Activated naive CD4-positive, alpha-beta T cell treated with anti-CD3 and anti-CD28 coated beads, Interleukin-2, amount 10 ng/mL, durations not matched to agents 7 days and 5 days (primary cell): ENCODE measurements around the gene GAS2L2.
"Not testable (repeated sequence)": the region's sequence is repeated elsewhere in the genome, so short reads cannot be mapped to it uniquely, and the experiment has no call there.

ENCODE experiments used
- CTCF ChIA-PET: fragments of 350-600 bp; sonication (Branson Sonifier 250); formaldehyde crosslinking; loops from one replicate; lab custom pipeline; 2021; ENCODE audit warnings: antibody characterized with exemption; lab: Charles Lee
- DNase-seq: peaks from one replicate; pipeline ENCODE4 v3.0.0-alpha.2; 2020
- H3K27ac Mint-ChIP-seq: one replicate; pipeline ENCODE4 v1.8.0; 2021; ENCODE audit warnings: mild to moderate bottlenecking, moderate library complexity, mixed read lengths
- H3K27me3 Mint-ChIP-seq: one replicate; pipeline ENCODE4 v1.8.0; 2021; ENCODE audit warnings: mild to moderate bottlenecking, mixed read lengths
- H3K36me3 Mint-ChIP-seq: one replicate; pipeline ENCODE4 v1.8.0; 2021; ENCODE audit warnings: mixed read lengths
- H3K4me1 Mint-ChIP-seq: one replicate; pipeline ENCODE4 v1.8.0; 2021; ENCODE audit warnings: mixed read lengths
- H3K4me3 Mint-ChIP-seq: one replicate; pipeline ENCODE4 v1.8.0; 2021; ENCODE audit warnings: mild to moderate bottlenecking, moderate library complexity, mixed read lengths
- H3K9me3 Mint-ChIP-seq: one replicate; pipeline ENCODE4 v1.8.0; 2021; ENCODE audit warnings: mixed read lengths

Gene GAS2L2

DNA sequence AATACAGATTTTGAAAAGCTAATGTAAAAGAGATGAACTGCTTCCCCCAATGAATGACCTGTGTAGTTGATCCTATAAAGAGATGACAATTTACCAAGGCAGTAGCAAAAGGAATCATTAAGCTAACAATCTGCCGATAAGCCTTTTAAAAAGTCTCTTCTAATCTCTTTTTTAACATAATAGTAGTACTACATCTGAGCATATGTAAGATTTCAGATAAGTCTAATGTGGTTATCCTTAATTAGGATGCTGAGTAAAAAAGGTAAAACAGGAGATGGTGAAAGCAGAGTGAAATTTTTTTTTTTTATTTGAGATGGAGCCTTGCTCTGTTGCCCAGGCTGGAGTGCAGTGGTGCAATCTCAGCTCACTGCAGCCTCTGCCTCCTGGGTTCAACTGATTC, 47.8 kb downstream of the GAS2L2 start:
- peaks cover 18% of the 10 kb centered on the region for H3K36me3 Mint-ChIP-seq
- H3K27me3 Mint-ChIP-seq, result no peaks in the 10 kb centered on the region
- H3K9me3 Mint-ChIP-seq, result no peaks in the 10 kb centered on the region
- no peak for DNase-seq
- H3K4me1 Mint-ChIP-seq, result peaks cover 15% of the 10 kb centered on the region
- CTCF ChIA-PET, result interaction anchor here (2.6 kb wide), 1 partner anchor 59 kb away, joined by 8 read pairs; no protein-coding TSS in a partner anchor
- no peak overlapping the region for H3K4me3 Mint-ChIP-seq
- H3K27ac Mint-ChIP-seq, result no peak overlapping the region

DNA sequence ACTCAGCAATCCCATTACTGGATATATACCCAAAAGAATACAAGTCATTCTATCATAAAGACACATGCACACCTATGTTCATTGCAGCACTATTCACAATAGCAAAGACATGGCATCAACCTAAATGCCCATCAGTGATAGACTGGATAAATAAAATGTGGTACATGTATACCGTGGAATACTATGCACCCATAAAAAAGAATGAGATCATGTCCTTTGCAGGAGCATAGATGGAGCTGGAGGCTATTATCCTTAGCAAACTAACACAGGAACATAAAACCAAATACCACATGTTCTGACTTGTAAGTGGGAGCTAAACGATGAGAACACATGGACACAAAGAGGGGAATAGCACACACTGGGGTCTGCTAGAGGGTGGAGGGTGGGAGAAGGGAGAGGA, 49.7 kb downstream of the GAS2L2 start:
- not testable (repeated sequence) for DNase-seq, H3K4me1 Mint-ChIP-seq, H3K9me3 Mint-ChIP-seq, H3K4me3 Mint-ChIP-seq, H3K27ac Mint-ChIP-seq, H3K27me3 Mint-ChIP-seq
- CTCF ChIA-PET, result interaction anchor here (2.6 kb wide), 1 partner anchor 61 kb away, joined by 8 read pairs; no protein-coding TSS in a partner anchor
- peaks cover 17% of the 10 kb centered on the region for H3K36me3 Mint-ChIP-seq

DNA sequence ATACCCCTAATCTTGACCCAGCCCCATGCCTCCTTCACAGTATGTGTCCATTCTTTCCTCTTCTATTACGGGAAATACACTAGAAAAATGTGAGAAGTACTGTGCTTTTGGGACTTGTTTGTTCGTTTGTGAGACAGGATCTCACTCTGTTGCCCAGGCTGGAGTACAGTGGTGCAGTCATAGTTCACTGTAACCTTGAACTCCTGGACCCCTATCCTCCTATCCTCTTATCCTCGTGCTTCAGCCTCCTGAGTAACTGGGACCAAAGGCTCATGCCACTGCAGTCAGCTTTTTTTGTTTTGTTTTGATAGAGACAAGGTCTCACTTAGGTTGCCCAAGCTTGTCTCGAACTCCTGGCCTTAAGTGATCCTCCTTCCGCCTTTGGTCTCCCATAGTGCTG, 51.5 kb downstream of the GAS2L2 start:
- peaks cover 4% of the 10 kb centered on the region for H3K4me1 Mint-ChIP-seq
- no peaks in the 10 kb centered on the region for H3K27me3 Mint-ChIP-seq
- no peaks in the 10 kb centered on the region for H3K9me3 Mint-ChIP-seq
- CTCF ChIA-PET, result no interaction called here
- H3K4me3 Mint-ChIP-seq, result no peak overlapping the region
- DNase-seq, result no peak
- H3K36me3 Mint-ChIP-seq, result peaks cover 21% of the 10 kb centered on the region
- H3K27ac Mint-ChIP-seq, result no peak overlapping the region

DNA sequence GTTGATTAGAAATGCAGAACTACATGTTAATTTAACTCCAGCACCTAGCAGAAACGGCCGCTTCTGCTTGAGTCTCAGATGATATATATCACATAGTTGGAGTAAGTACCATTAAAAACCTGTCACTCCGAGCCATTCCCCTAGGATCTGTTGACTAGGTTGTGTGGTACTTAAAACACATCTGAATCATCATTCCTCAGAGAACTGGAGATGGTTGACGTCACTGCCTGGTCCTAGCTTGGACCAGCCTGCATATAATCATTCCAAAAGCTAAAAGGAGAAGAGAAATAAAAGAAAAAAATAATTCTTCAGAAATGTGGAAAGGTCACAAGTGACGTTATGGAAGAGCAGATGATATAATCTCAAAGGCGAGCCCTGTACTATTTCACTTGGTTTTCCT, 52.9 kb downstream of the GAS2L2 start:
- DNase-seq, result no peak
- no peak overlapping the region for H3K27ac Mint-ChIP-seq
- no peaks in the 10 kb centered on the region for H3K27me3 Mint-ChIP-seq
- H3K36me3 Mint-ChIP-seq, result peaks cover 24% of the 10 kb centered on the region
- no peak overlapping the region for H3K4me3 Mint-ChIP-seq
- no peaks in the 10 kb centered on the region for H3K9me3 Mint-ChIP-seq
- H3K4me1 Mint-ChIP-seq, result peaks cover 3% of the 10 kb centered on the region
- CTCF ChIA-PET, result no interaction called here

DNA sequence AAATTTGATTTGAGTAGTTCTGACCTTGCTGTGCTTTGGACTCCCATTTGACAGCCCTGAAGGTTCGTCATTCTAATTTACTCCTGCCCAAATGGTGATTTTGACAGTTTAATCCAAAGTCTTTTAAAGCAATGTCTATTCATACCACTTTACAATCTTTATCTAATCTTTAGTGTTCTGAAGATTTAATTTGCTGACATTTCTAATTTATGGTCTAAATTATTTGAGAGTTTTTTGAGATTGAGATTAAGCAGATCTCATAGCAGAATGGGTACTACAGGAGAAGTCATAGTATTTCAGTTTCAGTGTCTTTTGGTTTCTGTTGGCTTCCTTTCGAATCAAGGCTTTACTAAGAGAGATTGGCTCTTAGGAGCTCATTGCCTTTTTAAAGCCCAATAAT, 54.2 kb downstream of the GAS2L2 start:
- CTCF ChIA-PET, result no interaction called here
- Mint-ChIP-seq H3K36me3 (peaks cover 31% of the 10 kb centered on the region), H3K27ac (no peak overlapping the region), H3K4me3 (no peak overlapping the region), H3K27me3 (no peaks in the 10 kb centered on the region), H3K9me3 (no peaks in the 10 kb centered on the region), H3K4me1 (no peaks in the 10 kb centered on the region)
- no peak for DNase-seq

DNA sequence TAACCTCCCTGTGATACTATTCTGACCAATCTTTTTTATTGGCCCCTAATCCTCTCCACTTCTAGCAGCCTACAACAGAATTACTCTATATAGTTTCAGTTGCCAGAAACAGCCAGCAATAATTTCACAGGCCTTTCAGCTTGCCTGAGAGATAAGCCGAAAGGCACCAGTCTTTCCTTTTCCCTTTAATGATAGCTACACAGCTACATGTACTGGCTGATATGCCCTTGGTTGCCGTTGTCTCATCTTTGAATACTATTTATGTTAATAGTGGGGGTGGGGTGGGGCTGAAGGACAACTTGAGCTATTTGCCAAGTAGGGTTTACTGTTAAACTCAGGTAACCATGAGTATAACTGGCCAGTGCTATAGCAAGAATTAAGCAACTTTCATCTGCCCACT, 57.4 kb downstream of the GAS2L2 start:
- CTCF ChIA-PET, result interaction anchor here (0.6 to 0.8 kb wide), 3 partner anchors 33 to 109 kb away, joined by 3 to 4 read pairs (median 3); no protein-coding TSS in a partner anchor
- Mint-ChIP-seq H3K36me3 (peaks cover 31% of the 10 kb centered on the region), H3K9me3 (no peaks in the 10 kb centered on the region), H3K4me1 (no peaks in the 10 kb centered on the region), H3K4me3 (no peak overlapping the region), H3K27me3 (no peaks in the 10 kb centered on the region), H3K27ac (no peak overlapping the region)
- DNase-seq, result no peak

DNA sequence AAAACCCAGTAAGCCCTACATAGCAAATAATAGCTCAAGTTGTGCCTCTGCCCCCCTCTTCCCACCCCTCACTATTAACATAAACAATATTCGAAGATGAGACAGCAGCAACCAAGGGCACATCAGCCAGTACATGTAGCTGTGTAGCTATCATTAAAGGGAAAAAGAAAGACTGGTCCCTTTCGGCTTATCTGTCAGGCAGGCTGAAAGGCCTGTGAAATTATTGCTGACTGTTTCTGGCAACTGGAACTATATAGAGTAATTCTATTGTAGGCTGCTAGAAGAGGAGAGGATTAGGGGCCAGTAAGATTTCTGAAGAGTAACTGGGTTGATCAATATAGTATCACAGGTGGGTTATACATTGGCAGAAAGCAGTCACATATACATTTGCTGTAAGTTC, 58.1 kb downstream of the GAS2L2 start:
- CTCF ChIA-PET, result no interaction called here
- no peak overlapping the region for H3K4me3 Mint-ChIP-seq
- H3K27ac Mint-ChIP-seq, result no peak overlapping the region
- no peaks in the 10 kb centered on the region for H3K27me3 Mint-ChIP-seq
- H3K9me3 Mint-ChIP-seq, result no peaks in the 10 kb centered on the region
- H3K4me1 Mint-ChIP-seq, result no peaks in the 10 kb centered on the region
- peaks cover 35% of the 10 kb centered on the region for H3K36me3 Mint-ChIP-seq
- DNase-seq, result no peak
